NCI-H82 (cell line): ENCODE data around the gene RBM47.
"Not testable (repeated sequence)": the region's sequence is repeated elsewhere in the genome, so short reads cannot be mapped to it uniquely, and the experiment has no call there.

Experiments
- DNase-seq: peaks from one replicate; lab custom pipeline; 2025; lab: John Stamatoyannopoulos, UW

The RBM47 gene

DNA sequence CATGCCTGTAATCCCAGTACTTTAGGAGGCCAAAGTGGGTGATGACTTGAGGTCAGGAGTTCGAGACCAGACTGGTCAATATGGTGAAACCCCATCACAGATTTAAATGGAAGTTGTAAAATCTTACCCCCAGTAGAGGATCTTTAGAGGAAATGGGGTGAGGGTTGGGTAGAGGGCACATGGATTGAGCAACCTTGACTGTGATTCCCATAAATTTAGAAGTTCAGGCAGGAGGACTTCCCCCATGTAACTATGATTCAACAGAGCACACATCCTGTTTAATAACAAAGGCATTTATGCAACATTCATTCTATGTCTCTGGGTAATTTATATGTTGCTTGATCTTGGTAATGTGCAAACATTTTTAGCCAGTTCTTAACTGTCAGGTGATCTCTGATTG, 143.1 kb downstream of the RBM47 start:
- DNase-seq = no peak

DNA sequence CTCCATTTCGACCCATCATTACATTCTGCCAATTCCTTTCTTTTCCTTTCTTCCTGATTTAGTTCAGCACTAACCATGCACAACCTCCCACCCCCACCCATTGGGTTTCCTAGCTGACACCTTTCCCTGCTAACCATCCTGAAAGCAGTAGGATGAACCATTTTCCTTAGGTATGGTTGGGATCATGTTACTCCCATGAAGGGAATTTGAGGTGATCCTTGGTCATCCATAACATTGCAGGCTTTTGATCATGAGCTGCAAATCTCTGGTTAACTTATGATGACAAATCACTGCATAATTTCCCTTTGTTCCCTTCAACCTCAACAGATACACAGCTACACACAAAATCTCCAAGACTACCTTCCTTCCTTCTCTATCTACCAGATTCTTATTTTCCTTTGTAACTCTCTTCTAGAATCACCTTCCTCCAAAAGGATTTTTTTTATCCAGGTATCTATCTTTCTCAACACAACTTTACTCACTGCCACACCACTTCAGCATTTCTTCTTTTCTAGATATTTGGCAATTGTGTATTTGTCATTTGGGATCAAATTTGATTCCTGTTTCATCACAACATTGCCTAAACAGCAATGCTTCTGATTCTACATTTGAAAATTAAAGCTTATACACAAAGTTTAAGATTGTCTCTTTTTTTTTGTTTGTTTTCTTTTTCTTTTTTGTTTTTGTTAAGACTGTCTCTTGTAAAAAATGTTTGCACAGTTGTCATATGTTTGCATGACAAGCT, 145.1 kb downstream of the RBM47 start:
- DNase-seq = no peak

DNA sequence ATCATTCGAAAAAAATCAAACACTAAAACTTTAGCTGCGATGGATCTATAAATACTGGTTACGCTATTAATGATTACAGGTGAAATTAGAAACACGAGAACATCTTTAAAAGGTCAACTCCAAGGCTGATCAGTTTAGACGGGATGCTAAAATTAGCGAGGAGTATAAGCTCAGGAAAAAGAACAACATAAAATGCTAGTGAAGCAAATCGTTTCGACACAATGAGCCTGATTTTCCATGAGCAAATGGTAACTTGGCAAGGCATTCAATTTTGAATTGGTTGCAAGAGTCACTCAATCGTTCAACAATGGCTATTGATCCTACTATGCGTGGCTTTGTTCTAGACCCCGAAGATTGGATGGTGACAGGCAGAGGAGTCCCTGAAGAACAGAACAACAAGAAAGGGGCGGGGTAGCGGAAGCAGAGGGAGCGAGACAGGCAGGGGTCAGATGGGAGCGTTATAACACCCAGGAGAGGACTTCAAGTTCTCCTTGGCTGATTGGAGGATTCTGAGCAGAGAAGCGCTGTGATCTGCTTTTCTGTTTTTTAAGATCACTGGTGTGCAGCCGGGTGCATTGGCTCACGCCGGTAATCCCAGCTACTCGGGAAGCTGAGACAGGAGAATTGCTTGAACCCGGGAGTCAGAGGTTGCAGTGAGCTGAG, 146.5 kb downstream of the RBM47 start:
- peak; percentile 13 for DNase-seq

GRCh38 chr4:40481977-40482376, 147.7 kb downstream of the RBM47 start:
- no peak for DNase-seq

DNA sequence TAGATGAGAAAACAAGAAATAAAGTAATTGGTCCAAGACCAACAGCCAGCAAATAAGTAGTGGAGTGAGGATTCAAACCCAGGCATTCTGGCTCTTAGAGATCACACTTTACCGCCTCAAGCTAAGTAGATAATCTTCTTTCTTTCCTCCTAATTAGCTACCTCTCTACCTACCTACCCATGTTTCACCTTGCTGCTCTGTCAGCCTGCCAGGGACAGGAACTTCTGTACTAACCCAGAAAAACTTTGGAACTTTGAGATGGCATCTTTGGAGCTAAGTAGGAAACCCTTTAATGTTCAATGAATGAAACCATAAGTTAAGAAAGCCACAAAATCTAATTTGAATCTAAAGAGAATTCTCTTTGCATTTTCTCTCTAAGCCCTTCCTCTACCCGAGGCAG, 149.4 kb downstream of the RBM47 start:
- DNase-seq = peak; percentile 55

GRCh38 chr4:40479378-40479777, 150.3 kb downstream of the RBM47 start:
- no peak for DNase-seq

- DNase-seq = peak; percentile 57
Measured at GRCh38 chr4:40475609-40476008, 154.1 kb downstream of the RBM47 start.

DNA sequence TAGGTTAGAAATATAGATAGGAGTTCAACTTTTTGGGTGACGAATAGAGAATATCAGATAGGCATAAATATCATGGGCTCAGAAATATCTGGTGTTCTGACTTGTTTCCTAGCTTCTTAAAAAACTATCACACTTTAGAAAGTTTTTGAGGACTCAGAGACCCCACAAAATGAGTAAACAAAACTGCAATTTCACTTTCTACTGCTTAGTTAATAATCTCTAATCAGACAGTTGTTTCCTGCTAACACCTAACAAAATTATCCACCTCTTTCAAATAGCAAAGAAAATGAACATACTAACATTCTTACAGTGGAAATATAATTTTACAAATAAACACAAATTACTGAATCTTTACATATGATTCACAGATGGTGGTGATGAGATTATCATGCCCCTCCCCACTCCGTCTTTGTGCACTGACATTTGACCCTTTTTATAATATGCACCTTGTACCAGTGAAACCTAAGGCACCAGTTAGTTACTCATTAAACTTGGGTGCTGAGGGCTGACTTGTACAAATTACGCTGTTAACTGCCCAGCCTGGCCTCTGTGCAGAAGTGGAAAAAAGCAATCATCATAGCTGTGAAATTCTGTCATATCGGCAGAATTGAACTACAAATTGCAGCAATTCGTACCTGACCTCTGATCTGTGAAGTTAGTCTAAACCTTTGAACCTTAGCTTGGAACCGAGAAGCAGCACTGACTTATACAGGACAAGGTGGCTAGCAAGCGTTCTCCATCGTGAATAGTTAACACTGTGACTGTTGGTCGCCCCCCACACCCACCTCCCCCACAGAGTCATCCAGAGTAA, 155.9 kb downstream of the RBM47 start:
- no peak for DNase-seq

GRCh38 chr4:40471923-40472322, 157.7 kb downstream of the RBM47 start:
- no peak for DNase-seq

- no peak for DNase-seq
Measured at GRCh38 chr4:40466789-40467188, 162.9 kb downstream of the RBM47 start.

DNA sequence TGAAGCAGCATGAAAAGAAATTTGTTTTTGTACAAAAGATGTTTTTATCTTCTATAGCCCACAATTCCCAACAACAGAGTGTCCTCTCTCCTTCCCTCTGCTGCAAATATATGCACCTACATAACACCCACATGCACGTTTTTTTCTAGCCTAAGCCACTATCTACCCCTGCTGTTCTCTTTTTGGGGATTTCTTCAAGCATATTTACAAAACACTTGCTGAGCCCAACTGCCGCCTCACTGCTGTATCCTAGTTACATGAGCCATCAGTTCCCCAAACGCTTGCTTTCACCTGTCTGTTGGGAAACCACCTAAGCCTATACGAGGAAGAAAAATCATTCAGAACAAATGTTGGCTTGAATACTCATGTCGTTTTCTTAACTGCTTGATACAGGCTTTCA, 167.3 kb downstream of the RBM47 start:
- DNase-seq = no peak

- no peak for DNase-seq
Measured at GRCh38 chr4:40461879-40462278, 167.8 kb downstream of the RBM47 start.

GRCh38 chr4:40461062-40461461, 168.6 kb downstream of the RBM47 start:
- DNase-seq = no peak

DNA sequence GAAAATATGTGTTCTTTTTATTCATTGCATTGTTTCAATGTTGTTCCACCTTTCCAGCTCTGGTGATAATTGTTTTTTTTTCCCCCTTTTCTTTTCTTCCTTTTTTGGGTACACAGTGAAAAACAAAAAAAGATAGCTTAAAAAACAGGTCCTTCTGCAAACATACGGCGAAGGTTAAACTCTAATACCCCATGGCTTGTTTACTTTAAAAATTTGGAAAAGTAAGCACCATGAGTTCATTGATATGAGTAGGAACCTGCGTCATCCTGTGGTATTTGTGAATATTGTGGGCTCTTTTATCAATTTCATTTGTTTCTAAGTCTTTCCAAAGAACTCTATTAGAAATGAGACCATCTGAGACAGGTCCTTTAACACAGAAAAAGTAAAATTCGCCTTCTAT, 171.0 kb downstream of the RBM47 start:
- no peak for DNase-seq

- DNase-seq = no peak
Measured at GRCh38 chr4:40458109-40458508, 171.6 kb downstream of the RBM47 start.

- no peak for DNase-seq
Measured at GRCh38 chr4:40455340-40455902, 174.2 kb downstream of the RBM47 start.

DNA sequence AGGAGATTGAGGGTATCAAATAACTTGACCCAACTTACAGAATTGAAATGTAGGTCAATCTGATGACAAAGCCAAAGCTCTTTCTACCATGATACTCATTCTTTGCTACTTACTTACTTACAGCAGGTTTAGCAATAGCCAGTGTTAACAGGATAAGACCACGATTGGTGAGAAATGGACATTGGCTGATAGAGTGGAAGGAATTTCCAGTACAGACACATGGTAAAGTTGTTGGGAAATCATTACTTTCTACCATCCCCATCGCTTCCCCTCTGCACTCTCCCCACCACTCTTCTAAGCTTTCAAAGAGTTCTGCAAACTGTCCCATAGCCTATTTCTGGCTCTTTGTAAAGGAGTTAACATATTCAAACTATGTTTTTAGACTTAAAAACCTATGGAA, 174.8 kb downstream of the RBM47 start:
- no peak for DNase-seq

GRCh38 chr4:40453912-40454311, 175.8 kb downstream of the RBM47 start:
- DNase-seq = no peak

DNA sequence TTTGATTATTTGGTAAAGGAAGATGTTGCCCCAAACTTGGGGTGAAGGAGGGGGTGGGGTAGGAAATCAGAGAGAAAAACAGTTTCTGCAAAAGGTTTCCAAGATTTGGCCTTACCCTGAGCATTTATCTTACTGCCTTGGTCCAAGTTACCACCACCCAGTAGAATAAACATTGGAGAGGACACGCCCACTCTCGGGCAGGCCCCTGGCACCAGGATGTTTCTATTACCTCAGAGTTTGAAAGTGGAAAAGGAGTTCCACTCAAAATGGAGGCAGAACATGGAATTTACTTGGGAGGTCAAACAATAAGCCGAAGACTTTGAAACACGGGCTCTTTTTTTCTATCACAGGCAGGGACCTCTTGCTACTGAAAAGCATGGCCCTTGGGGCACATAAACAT, 180.8 kb downstream of the RBM47 start:
- no peak for DNase-seq

DNA sequence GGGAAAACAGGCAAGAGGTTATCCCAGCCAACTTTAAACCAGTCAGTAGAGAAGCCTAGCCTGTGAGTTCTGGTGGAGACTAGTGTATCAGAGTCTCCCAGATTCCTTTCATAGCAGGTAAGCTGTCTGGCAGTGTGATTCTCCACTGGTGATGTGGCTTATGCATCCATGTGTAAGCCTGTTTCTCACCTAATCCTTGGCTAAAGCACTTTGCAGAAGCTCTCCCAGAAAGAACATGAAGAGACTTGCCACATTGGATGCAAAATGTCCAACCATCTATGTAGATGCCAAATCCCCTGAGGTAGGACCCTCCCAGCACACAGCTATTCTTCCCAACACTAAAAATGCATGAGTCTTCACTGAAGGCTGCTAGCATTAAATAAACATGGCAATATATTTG, 182.8 kb downstream of the RBM47 start:
- peak; percentile 61 for DNase-seq

- DNase-seq = not testable (repeated sequence)
Measured at GRCh38 chr4:40446261-40446750, 183.4 kb downstream of the RBM47 start.

GRCh38 chr4:40445671-40446070, 184.0 kb downstream of the RBM47 start:
- DNase-seq = no peak
